Type B pancreatic cell (in vitro differentiated cells): ENCODE results near the gene BAG2. TPM values are rescaled to one million over a fixed set of nuclear protein-coding genes. Genes with fewer than 3 reads are reported as not detected.

Source experiments
- DNase-seq: peaks from one replicate; pipeline ENCODE4 v3.0.0; 2021; ENCODE audit warnings: mixed read lengths; ENCODE audit not compliant: unreplicated experiment; ENCODE audit errors: extremely low spot score
- H3K27ac Mint-ChIP-seq: 2 replicates; pipeline ENCODE4 v1.8.0; 2021; ENCODE audit warnings: mild to moderate bottlenecking, mixed read lengths
- H3K27me3 Mint-ChIP-seq: 2 replicates; pipeline ENCODE4 v1.8.0; 2021; ENCODE audit warnings: mixed read lengths
- H3K36me3 Mint-ChIP-seq: 2 replicates; pipeline ENCODE4 v1.8.0; 2021; ENCODE audit warnings: mixed read lengths
- H3K4me1 Mint-ChIP-seq: one replicate; pipeline ENCODE4 v1.8.0; 2021; ENCODE audit warnings: mixed read lengths; ENCODE audit not compliant: unreplicated experiment
- H3K4me3 Mint-ChIP-seq: 2 replicates; pipeline ENCODE4 v1.8.0; 2021; ENCODE audit warnings: mild to moderate bottlenecking, mixed read lengths
- H3K9me3 Mint-ChIP-seq: 2 replicates; pipeline ENCODE4 v1.8.0; 2021; ENCODE audit warnings: mixed read lengths
- CTCF ChIP-seq: fragments of 200-600 bp; sonication (generic); conservative IDR thresholded peaks from 2 replicates; pipeline ENCODE4 v1.5.0; 2021; ENCODE audit warnings: antibody characterized with exemption, mild to moderate bottlenecking
- total RNA-seq: library from RNA; stranded (reverse); gene quantifications from 2 replicates; pipeline ENCODE4 v1.2.1, GENCODE V29; 2021; ENCODE audit warnings: low replicate concordance

The BAG2 gene
- total RNA-seq, 1 donor from 2014 or later = 3.8 TPM

DNA sequence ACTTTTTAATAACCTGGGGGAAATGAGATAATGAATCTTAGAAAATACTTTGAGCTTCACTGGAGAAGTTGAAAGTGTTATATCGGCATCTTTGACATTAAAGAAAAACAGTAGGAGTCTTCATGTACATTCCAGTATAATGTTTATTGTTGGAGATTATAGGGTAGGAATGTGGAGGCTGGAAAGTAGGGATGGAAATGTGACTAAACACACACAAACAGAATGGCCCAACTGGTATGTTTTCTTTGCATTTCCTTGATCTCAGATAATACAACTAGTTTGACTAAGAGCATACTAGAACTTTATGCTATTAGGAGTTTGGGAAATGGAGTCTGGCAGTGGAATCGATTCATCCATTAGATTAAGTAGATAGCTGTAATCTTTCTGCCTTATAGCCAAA is 10.1 kb upstream of the BAG2 start:
- Mint-ChIP-seq H3K4me3 (no peak overlapping the region), H3K27me3 (no peaks in the 10 kb centered on the region), H3K4me1 (no peaks in the 10 kb centered on the region), H3K27ac (no peak overlapping the region), H3K36me3 (peaks cover 40% of the 10 kb centered on the region), H3K9me3 (peaks cover 11% of the 10 kb centered on the region)
- DNase-seq = no peak
- TF ChIP-seq CTCF = no peak

DNA sequence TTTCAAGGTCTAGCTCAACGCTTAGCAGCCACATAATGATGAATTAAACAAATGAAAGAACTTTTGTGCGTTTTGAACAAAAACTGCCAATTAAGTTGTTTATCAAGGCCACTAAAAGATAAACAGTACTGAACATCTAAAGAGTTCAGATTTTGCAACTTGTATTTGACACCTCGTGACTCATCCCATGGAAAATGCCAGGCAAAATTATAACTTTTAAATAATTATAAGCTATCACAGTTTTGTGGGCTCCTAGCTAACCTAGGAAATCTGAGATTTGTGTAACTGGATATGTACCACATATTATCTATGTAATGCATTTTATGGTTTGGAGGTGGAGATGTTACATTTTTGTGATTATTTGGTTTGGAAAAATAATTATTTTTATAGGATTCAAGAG is 9.6 kb upstream of the BAG2 start:
- no peak for TF ChIP-seq CTCF
- H3K27me3 Mint-ChIP-seq = no peaks in the 10 kb centered on the region
- no peak for DNase-seq
- no peak overlapping the region for H3K27ac Mint-ChIP-seq
- H3K36me3 Mint-ChIP-seq = peaks cover 43% of the 10 kb centered on the region
- no peaks in the 10 kb centered on the region for H3K4me1 Mint-ChIP-seq
- no peak overlapping the region for H3K4me3 Mint-ChIP-seq
- peaks cover 11% of the 10 kb centered on the region for H3K9me3 Mint-ChIP-seq

DNA sequence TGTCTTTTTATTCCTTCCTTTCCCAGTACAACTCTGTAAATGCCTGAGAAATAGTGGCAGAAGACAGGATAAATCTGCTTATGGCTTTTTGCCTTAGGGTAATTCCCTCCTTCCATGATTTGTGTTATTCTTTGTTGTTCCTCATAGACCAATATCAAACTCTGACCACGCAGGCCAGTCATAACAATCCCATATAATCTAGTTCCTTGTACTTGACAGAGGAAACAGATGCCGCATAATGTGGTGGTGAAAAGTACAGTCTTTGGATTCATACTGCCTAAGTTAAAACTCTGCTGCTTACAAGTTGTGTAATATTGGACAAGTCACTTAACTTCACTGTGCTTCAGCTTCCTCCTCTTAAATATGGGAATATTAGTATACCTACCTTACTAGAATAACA is 8.2 kb upstream of the BAG2 start:
- peaks cover 40% of the 10 kb centered on the region for H3K36me3 Mint-ChIP-seq
- H3K27ac Mint-ChIP-seq = no peak overlapping the region
- H3K4me1 Mint-ChIP-seq = no peaks in the 10 kb centered on the region
- H3K9me3 Mint-ChIP-seq = peaks cover 11% of the 10 kb centered on the region
- no peaks in the 10 kb centered on the region for H3K27me3 Mint-ChIP-seq
- no peak for TF ChIP-seq CTCF
- no peak for DNase-seq
- no peak overlapping the region for H3K4me3 Mint-ChIP-seq

DNA sequence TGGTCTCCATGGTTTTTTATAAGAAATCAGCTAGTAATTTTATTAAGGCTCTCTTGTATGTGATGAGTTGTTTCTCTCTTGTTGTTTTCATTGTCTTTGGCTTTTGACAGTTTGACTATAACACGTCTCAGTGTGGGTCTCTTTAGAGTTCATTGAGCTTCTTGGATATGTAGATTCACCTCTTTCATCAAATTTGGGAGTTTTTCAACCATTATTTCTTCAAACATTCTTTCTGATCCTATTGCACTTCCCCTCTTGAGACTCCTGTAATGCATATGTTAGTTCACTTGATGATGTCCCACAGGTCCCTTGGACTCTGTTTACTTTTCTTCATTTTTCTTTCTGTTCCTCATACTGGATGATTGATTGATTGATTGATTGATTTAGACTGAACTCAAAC is 7.0 kb upstream of the BAG2 start:
- Mint-ChIP-seq H3K36me3 (peaks cover 40% of the 10 kb centered on the region), H3K27me3 (no peaks in the 10 kb centered on the region), H3K4me3 (no peak overlapping the region), H3K27ac (no peak overlapping the region), H3K9me3 (peaks cover 11% of the 10 kb centered on the region), H3K4me1 (no peaks in the 10 kb centered on the region)
- no peak for DNase-seq
- no peak for TF ChIP-seq CTCF

GRCh38 chr6:57173056-57173885 is 1.1 kb downstream of the BAG2 start:
- DNase-seq = no peak
- Mint-ChIP-seq H3K9me3 (no peaks in the 10 kb centered on the region), H3K27me3 (peaks cover 9% of the 10 kb centered on the region), H3K27ac (peak overlapping the region; percentile 68), H3K36me3 (no peaks in the 10 kb centered on the region), H3K4me1 (peaks cover 14% of the 10 kb centered on the region), H3K4me3 (peak overlapping the region; percentile 92)
- no peak for TF ChIP-seq CTCF
